Skeletal muscle tissue (tissue), 4 donors: Measurements from ENCODE around the gene ANXA6. TPM values are rescaled to one million over a fixed set of nuclear protein-coding genes. Genes with fewer than 3 reads are reported as not detected.

ENCODE experiments used
- H3K27ac ChIP-seq: one replicate; pipeline ENCODE4 v1.7.0; 2013; ENCODE audit warnings: mild to moderate bottlenecking, low read depth, low read length, inconsistent platforms
- H3K27me3 ChIP-seq, 3 donors: one replicate each; pipeline ENCODE4 v1.7.0; 2013; ENCODE audit warnings: low read length in 3 of 3; ENCODE audit not compliant: control insufficient read depth in 3 of 3, insufficient read depth in 3 of 3
- H3K36me3 ChIP-seq, 3 donors: one replicate each; pipeline ENCODE4 v1.7.0; 2013; ENCODE audit warnings: low read length in 3 of 3; ENCODE audit not compliant: control insufficient read depth in 3 of 3, insufficient read depth in 3 of 3
- H3K4me1 ChIP-seq, 3 donors: one replicate each; pipeline ENCODE4 v1.7.0; 2013; ENCODE audit warnings: low read length in 3 of 3, mild to moderate bottlenecking in 3 of 3; ENCODE audit not compliant: control insufficient read depth in 3 of 3, insufficient read depth in 3 of 3
- H3K4me3 ChIP-seq, 3 donors: one replicate each; pipeline ENCODE4 v1.7.0; 2013; ENCODE audit warnings: low read length in 3 of 3
- H3K9ac ChIP-seq, 3 donors: one replicate each; pipeline ENCODE4 v1.7.0; 2013; ENCODE audit warnings: low read length in 3 of 3, mild to moderate bottlenecking in 3 of 3, moderate library complexity in 2 of 3, low read depth in 1 of 3
- H3K9me3 ChIP-seq, 3 donors: one replicate each; pipeline ENCODE4 v1.7.0; 2013; ENCODE audit warnings: low read length in 3 of 3; ENCODE audit not compliant: control insufficient read depth in 3 of 3
- total RNA-seq: library from RNA; depleted of rRNA; stranded (reverse); fragments of >200 nt; gene quantifications from one replicate; pipeline ENCODE4 v1.2.3, GENCODE V29; 2014
- donor health status: Osteomylitis.

Gene ANXA6
- total RNA-seq, 1 donor from 2014 or later, result 361 TPM

GRCh38 chr5:151144922-151145321 lies 12.7 kb downstream of the ANXA6 start:
- Histone ChIP-seq H3K36me3 (peaks cover 20 to 28% (median 21%) of the 10 kb centered on the region in 3 donors), H3K4me1 (peaks cover 83 to 90% (median 87%) of the 10 kb centered on the region in 3 donors), H3K9ac (peak overlapping the region in 1 of 3 donors; percentile 54), H3K27ac (no peak overlapping the region), H3K27me3 (no peaks in the 10 kb centered on the region), H3K9me3 (no peaks in the 10 kb centered on the region), H3K4me3 (no peak overlapping the region)

GRCh38 chr5:151144275-151144674 lies 13.3 kb downstream of the ANXA6 start:
- Histone ChIP-seq H3K4me3 (no peak overlapping the region), H3K4me1 (peaks cover 86 to 90% (median 88%) of the 10 kb centered on the region in 3 donors), H3K27me3 (no peaks in the 10 kb centered on the region), H3K36me3 (peaks cover 23 to 32% (median 24%) of the 10 kb centered on the region in 3 donors), H3K9me3 (no peaks in the 10 kb centered on the region), H3K27ac (no peak overlapping the region), H3K9ac (peak overlapping the region in 1 of 3 donors; percentile 35)

GRCh38 chr5:151143645-151144044 lies 13.9 kb downstream of the ANXA6 start:
- peaks cover 84 to 89% (median 87%) of the 10 kb centered on the region in 3 donors for H3K4me1 ChIP-seq
- H3K9me3 ChIP-seq, result no peaks in the 10 kb centered on the region
- H3K9ac ChIP-seq, result no peak overlapping the region
- H3K27me3 ChIP-seq, result no peaks in the 10 kb centered on the region
- no peak overlapping the region for H3K27ac ChIP-seq
- no peak overlapping the region for H3K4me3 ChIP-seq
- peaks cover 29 to 38% (median 31%) of the 10 kb centered on the region in 3 donors for H3K36me3 ChIP-seq

GRCh38 chr5:151142933-151143332 lies 14.6 kb downstream of the ANXA6 start:
- Histone ChIP-seq H3K27me3 (no peaks in the 10 kb centered on the region), H3K4me3 (no peak overlapping the region), H3K36me3 (peaks cover 36 to 45% (median 37%) of the 10 kb centered on the region in 3 donors), H3K27ac (peak overlapping the region; percentile 73), H3K4me1 (peaks cover 77 to 82% (median 80%) of the 10 kb centered on the region in 3 donors), H3K9me3 (no peaks in the 10 kb centered on the region), H3K9ac (peak overlapping the region; percentile 6 to 59 (median 41))

GRCh38 chr5:151141535-151141934 lies 16.0 kb downstream of the ANXA6 start:
- Histone ChIP-seq H3K36me3 (peaks cover 47 to 54% (median 48%) of the 10 kb centered on the region in 3 donors), H3K27me3 (no peaks in the 10 kb centered on the region), H3K4me1 (peaks cover 63 to 68% (median 66%) of the 10 kb centered on the region in 3 donors), H3K27ac (peak overlapping the region; percentile 73), H3K9me3 (no peaks in the 10 kb centered on the region), H3K4me3 (peak overlapping the region in 2 of 3 donors; percentile 44 to 45), H3K9ac (peak overlapping the region; percentile 46 to 71 (median 69))

- H3K9me3 ChIP-seq, result no peaks in the 10 kb centered on the region
- H3K36me3 ChIP-seq, result peaks cover 47 to 61% (median 52%) of the 10 kb centered on the region in 3 donors
- peak overlapping the region in 2 of 3 donors; percentile 44 to 45 for H3K4me3 ChIP-seq
- peak overlapping the region; percentile 60 to 71 (median 69) for H3K9ac ChIP-seq
- H3K27ac ChIP-seq, result peak overlapping the region; percentile 73
- no peaks in the 10 kb centered on the region for H3K27me3 ChIP-seq
- peaks cover 57 to 62% (median 60%) of the 10 kb centered on the region in 3 donors for H3K4me1 ChIP-seq
These were observed 16.7 kb downstream of the ANXA6 start for GRCh38 chr5:151140686-151141459.

GRCh38 chr5:151139646-151140045 lies 17.9 kb downstream of the ANXA6 start:
- Histone ChIP-seq H3K27ac (no peak overlapping the region), H3K36me3 (peaks cover 54 to 67% (median 55%) of the 10 kb centered on the region in 3 donors), H3K27me3 (no peaks in the 10 kb centered on the region), H3K4me1 (peaks cover 45 to 49% (median 47%) of the 10 kb centered on the region in 3 donors), H3K4me3 (no peak overlapping the region), H3K9ac (no peak overlapping the region), H3K9me3 (no peaks in the 10 kb centered on the region)

GRCh38 chr5:151139015-151139414 lies 18.6 kb downstream of the ANXA6 start:
- Histone ChIP-seq H3K27ac (no peak overlapping the region), H3K4me3 (no peak overlapping the region), H3K9me3 (no peaks in the 10 kb centered on the region), H3K4me1 (peaks cover 40 to 43% (median 42%) of the 10 kb centered on the region in 3 donors), H3K9ac (no peak overlapping the region), H3K36me3 (peaks cover 59 to 68% (median 61%) of the 10 kb centered on the region in 3 donors), H3K27me3 (no peaks in the 10 kb centered on the region)

- Histone ChIP-seq H3K4me3 (no peak overlapping the region), H3K9me3 (no peaks in the 10 kb centered on the region), H3K9ac (no peak overlapping the region), H3K27ac (no peak overlapping the region), H3K4me1 (peaks cover 31 to 34% (median 33%) of the 10 kb centered on the region in 3 donors), H3K36me3 (peaks cover 64 to 69% (median 68%) of the 10 kb centered on the region in 3 donors), H3K27me3 (no peaks in the 10 kb centered on the region)
These were observed 19.5 kb downstream of the ANXA6 start for GRCh38 chr5:151138114-151138513.
